GM19193 (cell line): Measurements from ENCODE around the gene ASB1.

Experiments
- POLR2A ChIP-seq: IDR thresholded peaks from 4 replicates; pipeline ENCODE4 v1.6.1; 2011; ENCODE audit not compliant: insufficient read depth, insufficient read length; ENCODE audit errors: extremely low read depth

ASB1 gene

GRCh38 chr2:238391042-238391689, 35.6 kb upstream of the ASB1 start:
- no peak for TF ChIP-seq POLR2A

GRCh38 chr2:238396663-238397062, 30.1 kb upstream of the ASB1 start:
- TF ChIP-seq POLR2A = no peak

- TF ChIP-seq POLR2A = no peak
These were observed 29.4 kb upstream of the ASB1 start for GRCh38 chr2:238397356-238397755.

- TF ChIP-seq POLR2A = no peak
These were observed 28.1 kb upstream of the ASB1 start for GRCh38 chr2:238398577-238398976.

- TF ChIP-seq POLR2A = no peak
These were observed 27.6 kb upstream of the ASB1 start for GRCh38 chr2:238399094-238399493.

GRCh38 chr2:238401551-238401950, 25.2 kb upstream of the ASB1 start:
- no peak for TF ChIP-seq POLR2A

GRCh38 chr2:238403632-238404405, 22.9 kb upstream of the ASB1 start:
- no peak for TF ChIP-seq POLR2A

- no peak for TF ChIP-seq POLR2A
These were observed 22.1 kb upstream of the ASB1 start for GRCh38 chr2:238404406-238405216.

GRCh38 chr2:238406221-238406997, 20.3 kb upstream of the ASB1 start:
- TF ChIP-seq POLR2A = no peak

- no peak for TF ChIP-seq POLR2A
These were observed 19.8 kb upstream of the ASB1 start for GRCh38 chr2:238406998-238407285.

GRCh38 chr2:238407566-238407965, 19.2 kb upstream of the ASB1 start:
- TF ChIP-seq POLR2A = no peak

GRCh38 chr2:238408615-238409340, 17.9 kb upstream of the ASB1 start:
- TF ChIP-seq POLR2A = no peak

- no peak for TF ChIP-seq POLR2A
These were observed 17.2 kb upstream of the ASB1 start for GRCh38 chr2:238409341-238410199.
